ENCODE data around the gene OR11H7.
"Not testable (repeated sequence)": the region's sequence is repeated elsewhere in the genome, so short reads cannot be mapped to it uniquely, and the experiment has no call there.

The OR11H7 gene

DNA sequence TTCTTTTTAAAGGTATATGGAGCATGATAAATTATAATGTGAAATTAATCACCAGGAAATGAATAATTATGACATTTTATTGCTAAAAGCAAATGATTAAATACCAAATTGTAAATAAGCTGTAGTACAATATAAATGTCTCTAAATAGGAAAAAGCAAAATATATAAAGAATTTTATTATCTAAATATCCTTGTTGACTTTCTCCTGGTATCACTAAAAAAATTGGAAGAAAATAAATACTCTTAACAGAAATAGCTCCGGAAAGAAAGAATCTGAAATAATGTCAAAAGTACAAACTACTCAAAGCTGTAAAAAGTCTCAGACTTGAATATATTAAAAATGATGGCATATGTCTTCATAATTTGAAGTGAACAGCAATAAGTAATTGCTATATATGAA lies at the start of gene OR11H7:
Gene OR11H7 (plus strand): TSS at position 301 of the 400 bp plus-strand sequence.
- no peak for DNase-seq

DNA sequence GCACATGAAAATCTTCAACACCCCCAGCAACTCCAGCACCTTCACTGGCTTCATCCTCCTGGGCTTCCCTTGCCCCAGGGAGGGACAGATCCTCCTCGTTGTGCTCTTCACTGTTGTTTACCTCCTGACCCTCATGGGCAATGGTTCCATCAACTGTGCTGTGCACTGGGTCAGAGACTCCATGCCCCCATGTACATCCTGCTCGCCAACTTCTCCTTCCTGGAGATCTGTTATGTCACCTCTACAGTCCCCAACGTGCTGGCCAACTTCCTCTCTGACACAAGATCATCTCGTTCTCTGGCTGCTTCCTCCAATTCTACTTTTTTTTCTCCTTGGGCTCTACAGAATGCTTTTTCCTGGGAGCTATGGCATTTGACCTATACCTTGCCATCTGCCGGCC lies 49.6 kb upstream of the OR11H7 start:
- DNase-seq = no peak

DNA sequence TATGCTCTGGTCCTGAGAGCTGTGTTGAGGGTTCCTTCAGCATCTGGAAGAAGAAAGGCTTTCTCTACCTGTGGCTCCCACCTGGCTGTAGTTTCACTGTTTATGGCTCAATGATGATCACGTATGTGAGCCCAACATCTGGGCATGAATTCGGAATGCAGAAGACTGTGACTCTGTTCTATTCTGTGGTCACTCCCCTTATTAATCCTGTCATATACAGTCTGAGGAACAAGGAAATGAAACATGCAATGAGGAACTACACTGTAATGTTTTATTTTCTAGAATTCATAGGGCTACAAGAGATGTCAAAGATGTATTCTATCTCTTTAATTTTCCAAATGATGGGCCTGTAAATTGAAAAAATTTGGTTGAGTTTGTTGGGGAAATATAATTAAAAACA lies 48.9 kb upstream of the OR11H7 start:
- DNase-seq = no peak

DNA sequence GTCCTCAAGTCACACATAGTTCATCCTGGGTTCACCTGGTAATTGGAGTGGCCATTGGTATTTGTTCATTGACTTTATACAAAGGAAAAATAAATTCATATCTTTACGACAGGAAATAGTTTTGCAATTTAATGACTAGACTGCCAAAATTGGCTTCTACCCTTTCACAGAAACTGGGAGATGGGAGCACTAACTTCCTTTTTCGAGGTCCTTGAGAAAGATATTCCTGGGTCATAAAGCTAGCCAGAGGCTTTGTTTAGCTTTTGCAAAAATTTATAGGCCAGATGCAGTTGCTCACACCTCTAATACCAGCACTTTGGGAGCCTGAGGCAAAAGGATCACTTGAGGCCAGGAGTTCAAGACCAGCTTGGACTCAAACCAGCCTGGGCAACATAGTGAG lies 48.3 kb upstream of the OR11H7 start:
- no peak for DNase-seq

DNA sequence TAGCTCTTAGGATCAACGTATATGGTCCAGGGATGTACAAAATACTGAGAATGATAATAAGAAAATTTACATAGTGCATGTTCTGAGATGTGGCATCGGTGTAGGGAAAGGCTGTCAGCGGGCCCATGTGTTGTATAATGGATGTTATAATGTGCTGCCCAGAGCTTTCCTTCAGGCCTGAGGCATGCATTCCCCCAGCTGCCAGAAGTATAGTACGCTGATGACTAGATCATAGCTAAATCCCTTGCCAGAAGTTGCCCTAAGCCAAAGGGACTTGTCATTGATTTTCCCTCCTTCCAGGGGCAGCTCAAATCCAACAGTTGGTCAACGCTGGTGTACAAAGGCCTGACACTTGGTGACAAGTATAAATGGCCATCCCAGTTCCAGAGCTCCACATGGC lies 44.6 kb upstream of the OR11H7 start:
- DNase-seq = no peak

DNA sequence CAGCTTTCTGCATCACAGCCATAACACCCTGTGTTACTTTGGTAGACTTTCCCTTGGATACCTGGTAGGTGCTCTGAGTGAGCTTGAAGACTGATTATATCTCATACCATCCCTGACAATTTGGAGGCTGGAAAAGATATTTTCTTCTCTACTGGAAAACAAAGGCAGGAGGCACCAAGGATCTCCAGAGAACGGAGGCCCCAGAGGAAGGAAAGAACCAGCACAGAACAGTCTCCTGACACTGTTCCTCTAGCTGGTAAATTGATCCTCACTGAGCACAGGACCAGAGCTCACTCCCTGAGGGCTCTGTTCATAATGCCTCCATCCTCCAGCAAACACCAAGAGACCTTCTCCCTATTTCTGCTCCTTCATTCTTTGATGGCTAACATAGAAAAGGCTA lies 38.2 kb upstream of the OR11H7 start, which contains the start of gene OR11G2:
Gene OR11G2 (plus strand): TSS at position 301 of the 400 bp plus-strand sequence. CDS start 6,542 bp downstream, outside the sequence.
- no peak for DNase-seq

DNA sequence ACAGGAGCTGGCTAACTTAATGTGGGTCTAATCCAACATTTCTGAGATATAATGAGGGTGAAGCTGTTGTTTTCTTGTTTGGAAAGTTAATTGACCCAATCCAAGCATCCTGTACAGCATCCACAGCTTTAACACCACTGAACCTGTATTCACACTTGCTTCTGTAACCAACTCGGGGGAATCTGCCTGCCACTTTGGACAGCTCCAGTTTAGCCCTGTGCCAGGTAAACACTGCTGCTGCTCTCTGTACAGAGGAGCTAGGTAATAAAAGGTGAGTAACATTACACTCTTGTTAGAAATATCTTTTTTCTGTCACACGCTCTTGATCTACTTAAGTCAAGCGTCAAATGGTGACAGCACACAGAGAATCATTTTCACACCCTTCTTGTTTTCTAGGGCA lies 37.4 kb upstream of the OR11H7 start:
- no peak for DNase-seq

DNA sequence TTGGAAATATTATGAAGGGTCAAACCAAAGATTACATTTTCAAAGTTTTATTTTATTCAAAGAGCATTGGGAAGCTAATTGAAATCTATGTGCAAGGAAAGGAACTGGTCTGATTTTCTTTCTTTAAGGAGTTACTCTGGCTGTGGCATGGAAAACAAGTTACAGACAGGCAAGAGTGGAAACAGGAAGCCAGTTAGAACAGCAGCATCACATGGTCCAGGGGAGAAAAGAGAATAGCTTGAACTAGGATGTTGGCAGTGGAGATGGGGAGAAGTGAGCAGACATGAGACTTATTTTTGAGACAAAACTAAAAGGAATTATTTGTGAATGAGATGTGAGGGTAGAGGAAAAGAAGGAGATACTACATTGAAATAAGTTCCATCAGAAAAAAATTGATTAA lies 34.7 kb upstream of the OR11H7 start:
- DNase-seq = no peak

DNA sequence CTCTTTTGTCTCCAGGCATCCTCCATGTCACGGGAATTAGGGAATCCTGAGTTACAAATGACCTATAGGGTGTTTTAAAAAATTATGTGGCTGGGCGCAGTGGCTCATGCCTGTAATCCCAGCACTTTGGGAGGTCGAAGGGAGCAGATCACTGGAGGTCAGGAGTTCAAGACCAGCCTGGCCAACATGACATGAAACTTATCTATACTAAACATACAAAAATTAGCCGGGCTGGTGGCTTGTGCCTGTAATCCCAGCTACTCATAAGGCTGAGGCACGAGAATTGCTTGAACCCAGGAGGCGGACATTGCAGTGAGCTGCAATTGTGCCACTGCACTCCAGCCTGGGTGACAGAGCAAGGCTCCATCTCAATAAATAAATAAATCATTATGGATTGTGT lies 33.6 kb upstream of the OR11H7 start:
- DNase-seq = not testable (repeated sequence)

DNA sequence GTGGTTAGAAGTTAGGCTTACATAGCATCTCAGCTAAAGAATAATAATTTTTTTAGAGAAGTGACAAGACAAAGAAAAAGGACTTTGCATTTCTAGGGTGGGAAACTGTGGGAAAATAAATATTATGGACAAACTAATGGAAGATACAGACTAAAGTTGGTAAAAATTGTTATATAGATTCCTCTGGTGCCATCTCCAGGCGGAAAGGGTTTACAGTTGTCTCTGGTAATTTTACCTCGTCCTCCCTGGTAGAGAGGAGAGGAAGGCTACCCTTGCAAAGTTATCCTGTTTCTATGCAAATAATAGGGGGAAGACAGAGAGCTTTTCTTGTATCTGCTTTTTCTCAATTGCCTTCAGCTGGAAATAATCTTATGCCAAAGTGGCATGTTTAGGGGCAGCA lies 32.9 kb upstream of the OR11H7 start:
- no peak for DNase-seq

DNA sequence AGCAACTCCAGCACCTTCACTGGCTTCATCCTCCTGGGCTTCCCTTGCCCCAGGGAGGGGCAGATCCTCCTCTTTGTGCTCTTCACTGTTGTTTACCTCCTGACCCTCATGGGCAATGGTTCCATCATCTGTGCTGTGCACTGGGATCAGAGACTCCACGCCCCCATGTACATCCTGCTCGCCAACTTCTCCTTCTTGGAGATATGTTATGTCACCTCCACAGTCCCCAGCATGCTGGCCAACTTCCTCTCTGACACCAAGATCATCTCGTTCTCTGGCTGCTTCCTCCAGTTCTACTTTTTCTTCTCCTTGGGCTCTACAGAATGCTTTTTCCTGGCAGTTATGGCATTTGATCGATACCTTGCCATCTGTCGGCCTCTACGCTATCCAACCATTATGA lies 31.3 kb upstream of the OR11H7 start:
- DNase-seq = no peak

DNA sequence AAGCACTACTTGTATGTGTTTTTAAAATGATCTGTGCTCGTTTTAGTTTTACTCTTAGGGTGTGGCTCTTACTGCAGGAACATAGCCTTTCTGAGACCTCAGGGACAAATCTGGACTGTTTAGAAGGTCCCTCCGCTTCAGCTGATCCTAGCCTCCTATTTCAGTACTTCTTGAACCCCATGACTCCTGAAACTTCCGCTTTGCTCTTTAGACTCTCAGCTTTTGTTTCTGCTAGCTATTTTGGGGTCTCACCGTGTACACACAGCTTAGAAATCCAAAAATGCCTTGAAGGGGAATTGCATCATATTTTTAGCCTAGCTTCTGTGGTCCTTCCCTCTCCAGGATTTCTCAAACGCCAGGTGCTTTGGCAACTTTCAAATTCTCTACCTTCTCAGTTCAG lies 29.8 kb upstream of the OR11H7 start:
- DNase-seq = no peak

DNA sequence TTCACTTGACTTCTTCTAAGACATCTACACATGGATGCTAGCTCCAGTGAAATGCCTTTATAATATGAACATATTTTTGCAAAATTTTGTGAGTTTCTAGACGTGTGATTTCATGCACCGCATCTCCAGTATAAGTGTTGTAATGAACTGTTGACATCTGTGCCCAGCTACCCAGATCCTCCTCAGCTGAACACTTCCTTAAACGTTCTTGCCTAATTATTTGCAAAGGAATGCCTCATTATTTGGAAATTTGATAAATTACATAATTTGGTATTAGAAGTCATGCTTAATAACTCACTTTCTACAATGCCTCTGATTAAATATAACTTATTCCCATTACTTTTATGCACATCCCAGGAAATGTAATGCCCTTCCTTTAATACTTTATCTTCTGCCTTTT lies 24.1 kb upstream of the OR11H7 start:
- DNase-seq = no peak

DNA sequence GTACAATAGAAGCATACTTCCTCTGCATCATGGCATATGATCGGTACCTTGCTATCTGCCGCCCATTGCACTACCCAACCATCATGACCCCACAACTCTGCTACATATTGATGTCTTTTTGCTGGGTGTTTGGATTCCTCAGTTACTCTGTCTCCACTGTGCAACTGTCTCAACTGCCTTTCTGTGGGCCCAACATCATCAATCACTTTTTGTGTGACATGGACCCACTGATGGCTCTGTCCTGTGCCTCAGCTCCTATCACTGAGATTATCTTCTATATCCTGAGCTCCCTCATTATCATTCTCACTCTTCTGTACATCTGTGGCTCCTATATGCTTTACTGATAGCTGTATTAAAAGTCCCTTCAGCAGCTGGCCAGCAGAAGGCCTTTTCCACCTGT lies 19.2 kb upstream of the OR11H7 start:
- no peak for DNase-seq

DNA sequence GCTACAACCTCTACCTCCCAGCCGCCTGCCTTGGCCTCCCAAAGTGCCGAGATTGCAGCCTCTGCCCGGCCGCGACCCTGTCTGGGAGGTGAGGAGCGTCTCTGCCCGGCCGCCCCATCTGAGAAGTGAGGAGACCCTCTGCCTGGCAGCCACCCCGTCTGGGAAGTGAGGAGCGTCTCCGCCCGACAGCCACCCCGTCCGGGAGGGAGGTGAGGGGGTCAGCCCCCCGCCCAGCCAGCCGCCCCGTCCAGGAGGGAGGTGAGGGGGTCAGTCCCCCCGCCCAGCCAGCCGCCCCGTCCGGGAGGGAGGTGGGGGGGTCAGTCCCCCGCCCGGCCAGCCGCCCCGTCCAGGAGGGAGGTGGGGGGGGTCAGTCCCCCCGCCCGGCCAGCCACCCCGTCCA lies 16.4 kb upstream of the OR11H7 start:
- not testable (repeated sequence) for DNase-seq

DNA sequence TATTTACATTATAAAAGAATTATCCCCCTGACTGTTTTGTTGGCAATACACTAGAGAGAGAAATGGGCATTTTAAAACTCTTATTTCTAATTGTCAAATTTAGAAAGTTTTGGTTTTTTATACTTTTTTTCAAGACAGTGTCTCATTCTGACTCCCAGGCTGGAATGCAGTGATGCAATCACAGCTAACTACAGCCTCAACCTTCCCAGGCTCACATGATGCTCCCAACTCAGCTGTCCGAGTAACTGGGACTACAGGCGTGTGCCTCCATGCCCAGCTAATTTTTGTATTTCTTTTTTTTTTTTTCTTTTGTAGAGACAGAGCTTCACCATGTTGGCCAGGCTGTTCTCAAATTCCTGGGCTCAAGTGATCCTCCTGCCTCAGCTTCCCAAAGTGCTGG lies 13.6 kb upstream of the OR11H7 start:
- no peak for DNase-seq

DNA sequence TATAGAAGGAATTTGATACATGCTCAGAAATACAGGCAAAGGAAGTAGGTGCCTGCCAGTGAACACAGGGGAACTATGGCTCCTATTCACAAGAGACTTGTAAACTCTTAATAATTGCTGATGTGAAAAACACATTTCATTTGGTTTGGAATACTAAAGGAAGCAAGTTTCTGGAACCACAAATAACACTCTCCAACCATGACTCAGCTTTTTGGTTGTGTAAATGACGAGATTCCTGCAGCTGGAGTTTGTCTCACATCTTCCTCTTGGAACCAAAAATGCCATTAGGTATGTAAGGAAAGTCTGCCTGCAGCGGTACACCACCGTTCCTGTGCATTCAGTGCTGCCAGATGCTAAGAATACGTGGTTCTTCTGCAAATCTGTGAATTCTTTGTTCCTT lies 9.7 kb upstream of the OR11H7 start:
- DNase-seq = no peak

DNA sequence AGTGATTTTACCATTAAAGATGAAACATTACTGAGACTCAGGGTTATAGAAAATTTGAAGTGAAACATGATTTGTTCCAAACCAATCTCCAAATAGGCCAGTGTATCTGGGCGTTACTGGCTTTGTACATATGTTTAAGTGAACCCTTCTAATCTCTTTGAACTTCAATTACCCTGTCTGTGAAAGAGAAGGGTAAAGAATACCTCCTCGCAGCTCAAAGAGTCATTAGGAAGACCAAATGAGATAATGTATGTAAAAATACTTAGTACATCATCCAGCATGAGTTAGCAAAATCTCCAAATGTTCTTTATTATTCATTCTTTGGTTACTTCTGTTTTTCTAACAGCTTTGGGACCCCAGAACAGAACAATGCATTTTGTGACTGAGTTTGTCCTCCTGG lies 5.4 kb upstream of the OR11H7 start, which contains the start of gene OR11H6:
Gene OR11H6 (plus strand): TSS at position 301 of the 400 bp plus-strand sequence. CDS start 0 bp downstream, at position 301.
- no peak for DNase-seq

DNA sequence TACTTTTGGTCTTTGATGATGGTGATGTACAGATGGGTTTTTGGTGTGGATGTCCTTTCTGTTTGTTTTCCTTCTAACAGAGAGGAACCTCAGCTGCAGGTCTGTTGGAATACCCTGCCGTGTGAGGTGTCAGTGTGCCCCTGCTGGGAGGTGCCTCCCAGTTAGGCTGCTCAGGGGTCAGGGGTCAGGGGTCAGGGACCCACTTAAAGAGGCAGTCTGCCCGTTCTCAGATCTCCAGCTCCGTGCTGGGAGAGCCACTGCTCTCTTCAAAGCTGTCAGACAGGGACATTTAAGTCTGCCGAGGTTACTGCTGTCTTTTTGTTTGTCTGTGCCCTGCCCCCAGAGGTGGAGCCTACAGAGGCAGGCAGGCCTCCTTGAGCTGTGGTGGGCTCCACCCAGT lies 6.6 kb downstream of the OR11H7 start:
- not testable (repeated sequence) for DNase-seq

DNA sequence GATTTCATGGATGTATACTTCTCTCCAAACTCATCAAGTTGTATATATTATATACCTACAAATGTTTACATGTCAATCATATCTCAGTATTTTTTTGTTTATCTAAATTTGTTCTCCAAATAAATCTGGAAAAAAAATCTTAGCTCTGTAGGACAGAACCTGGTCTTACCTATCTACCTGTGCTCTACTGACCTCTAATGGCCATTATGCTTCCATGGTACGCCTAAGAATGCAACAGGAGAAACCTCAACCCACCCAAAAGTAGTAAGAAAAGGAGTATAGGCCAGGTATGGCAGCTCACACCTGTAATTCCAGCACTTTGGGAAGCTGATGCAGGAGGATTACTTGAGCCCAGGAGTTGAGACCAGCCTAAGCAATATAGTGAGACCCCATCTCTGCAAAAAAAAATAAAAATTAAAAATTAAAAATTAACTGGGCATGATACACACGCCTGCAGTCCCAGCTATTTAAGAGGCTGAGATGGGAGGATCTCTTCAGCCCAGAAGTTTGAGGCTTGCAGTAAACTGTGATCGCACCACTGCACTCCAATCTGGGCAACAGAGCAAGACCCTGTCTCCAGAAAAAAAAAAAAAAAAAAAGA lies 19.0 kb downstream of the OR11H7 start:
- no peak for DNase-seq

DNA sequence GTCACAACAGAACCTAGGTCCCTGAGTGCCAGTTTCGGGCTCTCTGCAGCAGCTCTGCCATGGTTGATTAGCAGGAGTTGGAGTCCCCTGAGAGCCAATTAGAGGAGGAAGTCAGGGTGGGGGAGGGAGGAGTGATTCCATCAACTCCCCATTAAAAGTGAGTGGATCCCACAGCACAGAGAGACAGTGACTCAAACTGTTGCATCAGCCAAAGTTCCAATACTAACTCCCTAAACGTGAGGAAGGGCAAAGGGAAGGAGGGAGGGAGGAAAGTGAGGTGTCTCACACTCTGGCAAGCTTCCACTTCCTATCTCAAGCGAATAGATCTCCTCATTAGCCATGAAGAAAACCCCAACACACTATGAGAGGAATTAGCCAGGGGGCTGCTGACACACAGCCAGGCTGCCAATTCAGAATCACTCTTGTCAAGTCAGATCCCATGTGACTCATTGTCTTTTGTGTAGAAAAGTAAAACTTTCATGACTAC lies 33.9 kb downstream of the OR11H7 start:
- no peak for DNase-seq

DNA sequence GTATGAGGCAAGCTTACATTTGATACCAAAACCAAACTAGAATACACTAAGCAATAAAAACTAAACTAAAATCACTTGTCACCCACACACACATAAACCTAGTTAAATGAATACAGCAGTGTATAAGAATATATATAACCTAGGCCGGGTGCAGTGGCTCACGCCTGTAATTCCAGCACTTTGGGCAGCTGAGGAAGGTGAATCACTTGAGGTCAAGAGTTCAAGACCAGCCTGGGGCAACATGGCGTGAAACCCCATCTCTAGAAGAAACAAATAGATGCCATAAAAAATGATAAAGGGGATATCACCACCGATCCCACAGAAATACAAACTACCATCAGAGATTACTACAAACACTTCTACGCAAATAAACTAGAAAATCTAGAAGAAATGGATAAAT lies 35.6 kb downstream of the OR11H7 start:
- DNase-seq = not testable (repeated sequence)

DNA sequence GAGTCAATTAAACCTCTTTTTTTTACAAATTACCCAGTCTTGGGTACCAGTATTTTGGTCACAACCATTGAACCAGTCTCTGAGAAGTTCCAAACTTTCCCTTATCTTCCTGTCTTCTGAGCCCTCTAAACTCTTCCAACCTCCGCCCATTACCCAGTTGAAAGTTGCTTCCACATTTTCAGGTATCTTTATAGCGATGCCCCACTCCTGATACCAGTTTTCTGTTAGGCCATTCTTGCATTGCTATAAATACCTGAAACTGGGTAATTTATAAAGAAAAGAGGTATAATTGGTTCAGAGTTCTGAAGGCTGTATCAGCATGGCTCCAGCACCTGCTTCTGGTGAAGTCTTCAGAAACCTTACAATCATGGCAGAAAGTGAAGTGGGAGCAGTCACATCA lies 45.3 kb downstream of the OR11H7 start:
- no peak for DNase-seq

DNA sequence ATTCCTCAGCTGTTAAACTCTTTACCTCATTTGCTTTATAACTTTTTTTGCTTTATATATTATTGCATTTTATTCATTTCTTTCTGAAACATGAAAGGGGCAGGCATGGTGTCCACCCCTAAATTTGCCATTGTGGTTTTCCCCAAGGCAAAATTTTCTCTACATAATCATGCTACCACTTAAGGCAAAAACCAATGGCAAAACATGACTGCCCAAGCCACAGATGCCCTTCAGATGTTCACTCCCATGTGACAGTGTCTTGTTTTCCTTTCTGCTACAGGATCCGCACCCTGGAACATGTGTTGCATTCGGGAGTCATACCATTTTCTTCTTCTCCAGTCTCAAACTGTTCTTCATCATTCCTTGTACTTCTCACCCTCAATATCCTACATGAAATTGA lies 48.6 kb downstream of the OR11H7 start:
- DNase-seq = no peak

DNA sequence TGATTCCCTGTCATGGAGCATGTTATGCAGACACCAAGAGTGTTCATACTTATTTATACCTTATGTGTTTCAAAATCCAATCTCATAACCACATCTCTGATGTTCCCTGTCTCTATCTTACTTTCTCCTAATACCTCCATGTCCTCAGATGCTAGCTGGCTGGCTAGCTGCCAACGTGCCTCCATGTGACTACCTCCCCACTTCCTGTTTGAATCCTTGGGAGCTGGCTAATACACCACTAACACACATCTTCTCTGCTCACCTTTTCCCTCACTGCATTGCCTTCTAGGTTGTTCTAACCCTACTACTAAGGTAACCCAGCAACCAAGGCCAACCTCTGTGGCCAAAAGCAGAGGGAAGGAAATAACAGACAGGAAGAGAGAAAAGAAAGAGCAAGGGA lies 49.6 kb downstream of the OR11H7 start:
- no peak for DNase-seq

Measured in GDM1 (cell line).